ENCODE measurements around the gene PABPC1L2B. TPM values are rescaled to one million over a fixed set of nuclear protein-coding genes. Genes with fewer than 3 reads are reported as not detected.

Gene PABPC1L2B
- total and polyA plus RNA-seq, 8 donors, result not detected

GRCh38 chrX:73028876-73029275, 26.1 kb downstream of the PABPC1L2B start:
- WGBS, 2 donors, result 0% methylated on average over 1 of the region's 1 CpG
- intact Hi-C loops (cut with DNase I), result no loop called here

More at GRCh38 chrX:73028876-73029275, 26.1 kb downstream of the PABPC1L2B start:
- Histone ChIP-seq H3K27ac (no peak overlapping the region), H3K4me3 (no peak overlapping the region), H3K27me3 (peaks cover 0 to 10% (median 2%) of the 10 kb centered on the region in 4 donors), H3K4me1 (no peaks in the 10 kb centered on the region), H3K9me3 (no peaks in the 10 kb centered on the region), H3K36me3 (no peaks in the 10 kb centered on the region)
- no peak for ATAC-seq
- TF ChIP-seq CTCF (IDR thresholded peaks at IDR 0.05), result no peak
- DNase-seq, result no peak
- FAIRE-seq, result no peak

Other genes with a start within 250 kb of the PABPC1L2B start
- 1 to 10 TPM in 4 of 6 donors, under 1 TPM in 2; 0.82 to 2.6 (median 1.3) TPM for gene DMRTC1B, start 226.0 kb upstream of the PABPC1L2B start, total RNA-seq
- gene DMRTC1B, start 226.0 kb upstream of the PABPC1L2B start, polyA plus RNA-seq, result 1 to 10 TPM; 2.4 to 8.5 TPM
- not detected for gene FAM236B, start 220.3 kb upstream of the PABPC1L2B start, total RNA-seq
- not detected for gene FAM236B, start 220.3 kb upstream of the PABPC1L2B start, polyA plus RNA-seq
- gene FAM236D, start 194.7 kb upstream of the PABPC1L2B start, total RNA-seq, result not detected
- gene FAM236D, start 194.7 kb upstream of the PABPC1L2B start, polyA plus RNA-seq, result not detected
- gene FAM236C, start 90.3 kb upstream of the PABPC1L2B start, total RNA-seq, result not detected
- not detected for gene FAM236C, start 90.3 kb upstream of the PABPC1L2B start, polyA plus RNA-seq
- not detected for gene FAM236A, start 64.7 kb upstream of the PABPC1L2B start, total RNA-seq
- gene FAM236A, start 64.7 kb upstream of the PABPC1L2B start, polyA plus RNA-seq, result not detected
- 1 to 10 TPM in 1 of 6 donors, under 1 TPM in 4, not detected in 1; 0.31 to 1.7 (median 0.82) TPM for gene DMRTC1, start 59.1 kb upstream of the PABPC1L2B start, total RNA-seq
- under 1 TPM in 1 of 2 donors, not detected in 1; 0.66 TPM for gene DMRTC1, start 59.1 kb upstream of the PABPC1L2B start, polyA plus RNA-seq
- gene PABPC1L2A, start 76.6 kb downstream of the PABPC1L2B start, total RNA-seq, result not detected
- not detected for gene PABPC1L2A, start 76.6 kb downstream of the PABPC1L2B start, polyA plus RNA-seq
- gene NAP1L2, start 211.9 kb downstream of the PABPC1L2B start, total RNA-seq, result 1 to 10 TPM in 5 of 6 donors, under 1 TPM in 1; 0.79 to 2.8 (median 2.1) TPM
- 1 to 10 TPM; 2.2 to 7.4 TPM for gene NAP1L2, start 211.9 kb downstream of the PABPC1L2B start, polyA plus RNA-seq